Measurements from ENCODE around the gene GNA12. TPM values are rescaled to one million over a fixed set of nuclear protein-coding genes. Genes with fewer than 3 reads are reported as not detected.

Gene GNA12
- total RNA-seq, 1 experiment from 2014 or later, result 63.8 TPM

DNA sequence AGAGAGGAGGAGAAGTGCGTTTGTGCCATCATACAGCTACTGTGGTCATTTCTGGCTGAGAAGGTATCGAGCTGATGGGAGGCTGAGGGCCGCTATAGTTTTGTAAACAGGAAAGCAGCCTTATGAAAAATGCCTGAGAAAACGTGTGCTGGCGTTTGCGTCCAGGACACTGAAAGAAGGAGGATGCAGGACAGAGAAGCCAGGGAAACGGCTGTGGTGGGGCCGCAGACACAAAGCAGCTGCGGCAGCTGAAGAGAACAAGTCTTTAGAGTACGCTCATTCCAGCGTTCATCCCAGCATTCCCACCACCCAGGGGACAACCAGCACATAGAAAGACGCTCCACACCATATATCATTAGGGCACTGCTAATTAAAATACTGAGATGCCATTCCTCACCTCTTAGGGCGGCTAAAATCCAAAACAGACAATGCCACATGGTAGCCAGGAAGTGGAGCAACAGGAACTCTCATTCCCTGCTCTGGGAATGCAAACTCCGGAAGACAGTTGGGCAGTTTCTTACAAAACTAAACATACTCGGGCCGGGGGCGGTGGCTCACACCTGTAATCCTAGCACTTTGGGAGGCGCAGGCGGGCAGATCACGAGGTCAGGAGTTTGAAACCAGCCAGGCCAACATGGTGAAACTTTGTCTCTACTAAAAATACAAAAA, 18.4 kb downstream of the GNA12 start:
- intact Hi-C loops (cut with micrococcal nuclease; ENCODE audit: unreplicated experiment), result no loop called here
- no peak overlapping the region for H3K4me3 ChIP-seq (ENCODE audit: low read depth, low read length)
- Mint-ChIP-seq H3K4me1 (ENCODE audit: low read depth, unreplicated experiment) (peaks cover 38% of the 10 kb centered on the region), H3K27me3 (ENCODE audit: insufficient read depth, unreplicated experiment) (no peaks in the 10 kb centered on the region), H3K4me3 (ENCODE audit: unreplicated experiment) (no peak overlapping the region), H3K27ac (ENCODE audit: unreplicated experiment) (peak overlapping the region; percentile 40), H3K9me3 (ENCODE audit: unreplicated experiment) (no peaks in the 10 kb centered on the region), H3K36me3 (ENCODE audit: insufficient read depth, unreplicated experiment) (peaks cover 22% of the 10 kb centered on the region)
- CTCF ChIA-PET, result interaction anchor here (0.6 to 1.2 kb wide), 2 partner anchors 20 to 68 kb away, joined by 3 read pairs; no protein-coding TSS in a partner anchor
- TF ChIP-seq, protein P1, sequence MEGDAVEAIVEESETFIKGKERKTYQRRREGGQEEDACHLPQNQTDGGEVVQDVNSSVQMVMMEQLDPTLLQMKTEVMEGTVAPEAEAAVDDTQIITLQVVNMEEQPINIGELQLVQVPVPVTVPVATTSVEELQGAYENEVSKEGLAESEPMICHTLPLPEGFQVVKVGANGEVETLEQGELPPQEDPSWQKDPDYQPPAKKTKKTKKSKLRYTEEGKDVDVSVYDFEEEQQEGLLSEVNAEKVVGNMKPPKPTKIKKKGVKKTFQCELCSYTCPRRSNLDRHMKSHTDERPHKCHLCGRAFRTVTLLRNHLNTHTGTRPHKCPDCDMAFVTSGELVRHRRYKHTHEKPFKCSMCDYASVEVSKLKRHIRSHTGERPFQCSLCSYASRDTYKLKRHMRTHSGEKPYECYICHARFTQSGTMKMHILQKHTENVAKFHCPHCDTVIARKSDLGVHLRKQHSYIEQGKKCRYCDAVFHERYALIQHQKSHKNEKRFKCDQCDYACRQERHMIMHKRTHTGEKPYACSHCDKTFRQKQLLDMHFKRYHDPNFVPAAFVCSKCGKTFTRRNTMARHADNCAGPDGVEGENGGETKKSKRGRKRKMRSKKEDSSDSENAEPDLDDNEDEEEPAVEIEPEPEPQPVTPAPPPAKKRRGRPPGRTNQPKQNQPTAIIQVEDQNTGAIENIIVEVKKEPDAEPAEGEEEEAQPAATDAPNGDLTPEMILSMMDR (IDR thresholded peaks at IDR 0.05; ENCODE audit: insufficient read depth in 1 of 2, low read depth in 1 of 2, low read length in 1 of 2, severe bottlenecking in 1 of 2, unreplicated experiment in 1 of 2), result no peak
- no TSS peak for BruUV-seq (replicated peaks)
- H3K4me1 ChIP-seq, result peaks cover 42% of the 10 kb centered on the region
- no peak for DNase-seq
- H3K27me3 ChIP-seq (replicated peaks; ENCODE audit: control insufficient read depth, insufficient read depth, low read length), result no peaks in the 10 kb centered on the region
- no peaks in the 10 kb centered on the region for H3K9me3 ChIP-seq
- no peaks in the 10 kb centered on the region for H3K36me3 ChIP-seq (ENCODE audit: control insufficient read depth, insufficient read depth, low read length)
- POLR2A ChIA-PET, result interaction anchor here (0.6 kb wide), 1 partner anchor 15 kb away, joined by 3 read pairs; no protein-coding TSS in a partner anchor

DNA sequence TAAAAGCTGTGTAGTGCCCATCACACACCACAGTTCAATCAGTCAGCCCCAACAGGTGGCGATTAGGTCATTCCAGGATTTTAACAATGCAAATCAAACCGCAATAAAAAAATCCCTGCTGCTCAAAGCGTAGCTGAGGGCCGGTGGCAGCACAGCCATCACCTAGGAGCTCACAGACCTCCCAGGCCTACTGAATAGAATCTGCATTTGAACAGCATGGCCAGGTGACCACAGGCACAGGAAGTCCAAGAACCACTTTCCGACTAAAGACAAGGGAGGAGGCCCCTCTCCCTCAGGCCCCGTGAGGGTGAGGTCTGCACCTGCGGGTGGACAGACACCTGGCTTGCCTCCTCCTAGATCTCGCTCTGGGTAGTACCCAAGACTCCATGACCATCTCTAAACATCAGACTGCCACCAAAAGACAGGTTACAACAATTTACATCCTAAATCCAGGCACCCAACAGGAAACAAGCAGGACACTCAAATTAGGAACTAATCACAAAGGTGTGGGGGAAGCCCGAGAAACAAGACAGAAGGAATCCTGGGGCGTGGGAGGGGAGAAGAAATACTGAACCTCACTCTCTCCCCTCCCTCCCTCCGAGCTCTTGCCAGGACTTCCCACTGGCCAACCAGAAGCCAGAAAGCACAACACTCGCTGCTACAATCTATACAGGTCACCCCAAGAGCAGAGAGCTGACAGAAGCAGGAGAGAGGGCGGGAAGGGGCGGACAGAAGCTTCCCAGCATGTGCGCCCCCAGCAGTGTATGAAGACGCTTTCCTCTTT, 19.2 kb downstream of the GNA12 start:
- Mint-ChIP-seq H3K4me3 (ENCODE audit: unreplicated experiment) (no peak overlapping the region), H3K4me1 (ENCODE audit: low read depth, unreplicated experiment) (peaks cover 30% of the 10 kb centered on the region), H3K27me3 (ENCODE audit: insufficient read depth, unreplicated experiment) (no peaks in the 10 kb centered on the region), H3K27ac (ENCODE audit: unreplicated experiment) (peak overlapping the region; percentile 55), H3K9me3 (ENCODE audit: unreplicated experiment) (no peaks in the 10 kb centered on the region), H3K36me3 (ENCODE audit: insufficient read depth, unreplicated experiment) (peaks cover 18% of the 10 kb centered on the region)
- ChIA-PET CTCF (interaction anchor here (1.2 kb wide), 1 partner anchor 20 kb away, joined by 3 read pairs; no protein-coding TSS in a partner anchor), POLR2A (interaction anchor here (0.6 kb wide), 1 partner anchor 15 kb away, joined by 3 read pairs; no protein-coding TSS in a partner anchor)
- H3K4me3 ChIP-seq (ENCODE audit: low read depth, low read length), result no peak overlapping the region
- DNase-seq, result no peak
- H3K36me3 ChIP-seq (ENCODE audit: control insufficient read depth, insufficient read depth, low read length), result no peaks in the 10 kb centered on the region
- TF ChIP-seq, protein P1 (IDR thresholded peaks at IDR 0.05; ENCODE audit: insufficient read depth in 1 of 2, low read depth in 1 of 2, low read length in 1 of 2, severe bottlenecking in 1 of 2, unreplicated experiment in 1 of 2), result no peak
- no TSS peak for BruUV-seq (replicated peaks)
- no peaks in the 10 kb centered on the region for H3K27me3 ChIP-seq (replicated peaks; ENCODE audit: control insufficient read depth, insufficient read depth, low read length)
- H3K4me1 ChIP-seq, result peaks cover 36% of the 10 kb centered on the region
- intact Hi-C loops (cut with micrococcal nuclease; ENCODE audit: unreplicated experiment), result no loop called here
- no peaks in the 10 kb centered on the region for H3K9me3 ChIP-seq

DNA sequence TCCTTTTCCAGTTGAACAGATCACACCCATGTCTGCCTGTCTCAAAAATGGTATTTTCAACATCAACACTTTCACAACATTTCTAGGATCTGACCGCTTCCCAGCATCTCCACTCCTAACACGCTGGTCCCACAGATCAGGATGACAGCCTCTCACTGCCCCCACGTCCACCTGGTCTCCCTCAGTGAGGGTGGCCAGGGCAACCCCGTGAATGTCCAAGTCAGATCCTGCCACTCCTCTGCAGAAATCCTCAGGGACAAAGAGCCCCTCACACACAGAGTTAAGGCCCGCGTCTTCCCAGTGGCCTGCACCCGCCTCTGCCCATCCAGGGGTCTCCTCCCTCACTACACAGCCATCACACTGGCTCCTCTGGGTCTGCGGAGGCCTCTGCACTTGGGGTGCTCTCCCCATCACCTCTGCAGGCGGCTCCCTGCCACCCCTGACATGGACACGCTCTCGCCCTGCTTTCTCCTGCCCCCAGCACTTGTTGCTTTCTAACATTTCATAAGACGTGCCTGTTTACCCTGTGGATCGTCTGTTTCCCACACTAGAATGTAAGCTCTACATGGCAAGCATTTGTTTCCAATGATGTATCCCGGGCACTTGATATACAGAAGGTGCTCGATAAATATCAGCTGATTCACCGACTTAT, 20.0 kb downstream of the GNA12 start:
- no peaks in the 10 kb centered on the region for H3K36me3 ChIP-seq (ENCODE audit: control insufficient read depth, insufficient read depth, low read length)
- BruUV-seq (replicated peaks), result no TSS peak
- POLR2A ChIA-PET, result no interaction called here
- Mint-ChIP-seq H3K36me3 (ENCODE audit: insufficient read depth, unreplicated experiment) (peaks cover 22% of the 10 kb centered on the region), H3K27ac (ENCODE audit: unreplicated experiment) (peak overlapping the region; percentile 55), H3K9me3 (ENCODE audit: unreplicated experiment) (no peaks in the 10 kb centered on the region), H3K4me1 (ENCODE audit: low read depth, unreplicated experiment) (peaks cover 23% of the 10 kb centered on the region), H3K27me3 (ENCODE audit: insufficient read depth, unreplicated experiment) (no peaks in the 10 kb centered on the region), H3K4me3 (ENCODE audit: unreplicated experiment) (no peak overlapping the region)
- no peaks in the 10 kb centered on the region for H3K27me3 ChIP-seq (replicated peaks; ENCODE audit: control insufficient read depth, insufficient read depth, low read length)
- CTCF ChIA-PET, result no interaction called here
- intact Hi-C loops (cut with micrococcal nuclease; ENCODE audit: unreplicated experiment), result no loop called here
- no peaks in the 10 kb centered on the region for H3K9me3 ChIP-seq
- H3K4me1 ChIP-seq, result peaks cover 29% of the 10 kb centered on the region
- no peak for DNase-seq
- TF ChIP-seq, protein P1 (IDR thresholded peaks at IDR 0.05; ENCODE audit: insufficient read depth in 1 of 2, low read depth in 1 of 2, low read length in 1 of 2, severe bottlenecking in 1 of 2, unreplicated experiment in 1 of 2), result no peak
- H3K4me3 ChIP-seq (ENCODE audit: low read depth, low read length), result no peak overlapping the region
